GM21381 (cell line): Measurements from ENCODE around the gene AGMAT.

Experiments used
- ATAC-seq: cut with Tn5 transposase; IDR thresholded peaks from one replicate; pipeline ENCODE4 v1.9.1; 2021; ENCODE audit warnings: mild to moderate bottlenecking, moderate library complexity; ENCODE audit not compliant: unreplicated experiment

Gene AGMAT

DNA sequence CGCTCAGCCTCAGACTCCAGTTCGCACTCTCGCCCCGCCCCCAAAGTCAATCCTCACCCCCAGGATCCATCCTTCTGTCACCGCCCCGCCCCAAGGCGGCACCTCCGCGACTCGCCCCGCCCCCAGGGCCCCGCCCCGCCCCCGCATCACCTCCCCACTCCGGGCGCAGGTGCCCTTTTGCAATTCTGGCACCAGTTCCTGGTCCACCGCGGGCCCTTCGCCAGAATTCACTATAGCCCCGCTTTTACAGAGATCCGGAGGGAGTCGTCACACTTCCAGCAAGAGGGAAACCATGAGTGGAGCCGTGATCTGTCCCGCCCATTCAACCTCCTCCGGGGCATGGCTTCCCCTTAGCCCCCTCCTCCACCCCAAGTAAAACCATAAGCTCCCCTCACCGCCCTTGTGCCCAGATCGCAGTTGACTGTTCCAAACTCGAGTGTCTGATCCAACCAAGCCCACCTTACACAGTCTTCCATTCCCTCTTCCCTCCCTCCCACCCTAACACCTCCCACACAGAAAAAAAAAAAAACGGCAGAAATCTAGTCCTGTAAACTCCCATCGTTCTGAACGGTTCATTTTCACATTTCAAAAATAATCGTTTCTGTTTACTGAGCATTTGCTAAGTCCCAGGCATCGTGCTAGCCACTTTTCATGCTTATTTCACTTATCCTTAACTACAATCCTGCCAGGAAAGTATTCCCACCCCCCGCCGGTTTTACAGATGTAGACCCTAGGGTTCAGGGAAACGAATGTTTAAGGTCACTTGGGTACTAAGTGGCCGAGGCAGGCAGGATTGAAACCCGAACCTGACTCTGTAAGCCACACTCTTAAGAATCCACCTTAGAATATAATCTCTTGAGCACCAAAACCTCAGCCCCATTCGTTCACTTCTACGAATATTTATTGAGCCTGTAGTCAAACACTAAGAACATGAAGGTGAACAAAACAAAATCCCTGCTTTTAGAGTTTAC is 59.5 kb downstream of the AGMAT start:
- peak; percentile 38 for ATAC-seq

DNA sequence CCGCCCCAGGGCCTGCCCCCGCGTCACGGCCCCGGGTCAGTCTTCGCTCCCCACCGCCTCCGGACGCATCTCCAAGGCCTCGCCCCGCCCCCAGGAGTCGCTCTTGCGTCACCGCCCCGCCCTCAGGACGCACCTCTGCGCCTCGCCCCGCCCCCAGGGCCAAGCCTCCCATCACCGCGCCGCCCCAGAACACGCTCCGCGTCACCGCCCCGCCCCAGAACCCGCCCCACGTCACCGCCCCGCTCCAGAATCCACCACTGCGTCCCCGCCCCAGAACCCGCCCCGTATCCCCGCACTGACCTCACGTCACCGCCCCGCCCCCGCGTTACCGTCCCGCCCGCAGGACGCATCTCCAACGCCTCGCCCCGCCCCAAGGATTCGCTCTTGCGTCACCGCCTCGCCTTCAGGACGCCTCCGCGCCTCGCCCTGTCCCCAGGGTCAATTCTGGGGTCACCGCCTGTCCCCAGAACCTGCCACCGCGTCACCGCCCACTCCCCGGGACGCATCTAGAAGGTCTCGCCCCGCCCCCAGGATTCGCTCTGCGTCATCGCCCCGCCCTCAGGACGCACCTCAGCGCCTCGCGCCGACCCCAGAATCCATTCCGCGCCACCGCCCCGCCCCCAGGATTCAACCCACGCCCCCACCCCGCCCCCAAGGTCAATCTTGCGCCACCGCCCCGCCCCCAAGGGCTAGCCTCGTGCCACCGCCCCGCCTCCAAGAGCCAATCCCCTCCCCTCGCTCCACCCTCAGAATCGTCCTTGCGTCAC is 60.4 kb downstream of the AGMAT start:
- peak; percentile 42 for ATAC-seq

DNA sequence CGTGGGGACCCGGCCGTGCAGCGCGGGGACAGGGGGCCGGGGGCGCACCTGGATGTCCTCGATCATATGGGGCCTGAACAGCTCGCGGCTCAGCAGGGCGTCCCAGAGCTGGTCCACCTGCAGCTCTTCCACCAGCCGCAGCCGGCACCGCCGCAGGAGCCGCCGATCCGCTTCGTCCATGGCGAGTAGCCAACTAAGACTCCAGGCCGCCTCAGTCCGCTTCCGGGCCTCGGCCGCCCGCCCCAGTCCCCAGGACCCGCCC is 60.9 kb downstream of the AGMAT start, which contains the start of gene CASP9:
Gene CASP9 (minus strand): TSS at position 195 of the 262 bp plus-strand sequence. CDS start 15 bp downstream, at position 180.
- ATAC-seq = no peak

DNA sequence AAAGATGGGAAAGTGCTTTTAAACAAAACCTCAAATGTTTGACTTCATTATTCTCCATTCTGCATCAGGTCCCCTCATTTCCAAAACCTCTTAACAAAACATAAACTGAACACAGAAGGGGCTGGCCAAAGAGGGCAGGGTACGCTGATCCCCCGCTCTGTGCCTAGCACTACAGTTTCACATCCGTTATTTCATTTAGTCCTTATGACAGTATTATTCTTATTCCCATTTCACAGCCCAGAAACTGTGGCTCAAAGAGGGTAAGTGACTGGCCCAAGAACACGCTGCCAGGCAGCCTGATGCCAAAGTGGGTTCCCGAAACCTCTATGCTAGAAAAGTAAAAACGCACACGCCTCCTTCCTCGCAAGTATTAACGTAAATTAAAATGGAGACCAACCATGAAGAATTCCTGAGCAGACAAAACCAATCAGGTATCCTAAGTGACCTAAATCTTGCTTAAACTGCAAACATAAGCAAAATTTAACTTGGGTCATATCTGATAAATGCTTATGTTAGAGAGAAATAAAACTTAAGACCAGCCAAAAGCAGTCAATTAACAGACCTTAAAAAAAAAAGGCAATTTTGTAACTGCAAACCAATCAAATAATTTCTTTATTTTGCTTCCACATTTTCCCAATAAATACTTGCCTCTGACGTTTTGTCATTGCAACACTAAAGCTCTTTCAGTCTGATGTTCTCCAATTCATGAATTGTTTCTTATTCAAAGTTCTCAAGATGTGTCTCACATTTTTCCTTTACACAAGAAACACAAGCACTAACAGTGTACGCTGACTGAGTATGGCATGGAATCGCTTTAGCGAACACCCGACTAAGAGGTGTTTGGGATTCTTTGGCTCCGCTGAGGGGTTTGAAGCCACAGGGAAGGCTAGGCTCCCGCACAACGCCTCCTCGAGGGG is 61.5 kb downstream of the AGMAT start:
- ATAC-seq = no peak

DNA sequence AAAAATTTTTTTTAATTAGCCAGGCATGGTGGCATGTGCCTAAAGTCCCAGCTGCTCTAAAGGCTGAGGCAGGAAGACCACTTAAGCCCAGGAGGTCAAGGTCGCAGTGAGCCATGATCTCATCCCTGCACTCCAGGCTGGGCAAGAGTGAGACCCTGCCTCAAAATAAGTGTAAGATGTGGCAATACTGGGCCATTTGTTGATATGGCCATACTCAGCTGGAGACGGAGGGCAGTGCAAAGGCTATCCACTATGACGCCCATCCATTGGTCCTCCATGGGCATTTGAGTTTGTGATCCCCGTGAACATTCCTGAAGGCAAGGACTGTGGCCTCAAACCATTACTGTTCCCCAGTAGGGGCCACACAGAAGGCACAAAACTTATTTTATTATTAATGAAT is 62.3 kb downstream of the AGMAT start:
- no peak for ATAC-seq
